ENCODE results near the gene TLR6.
A peak's percentile ranks its signal among the peaks of the same experiment; 100 is the strongest.

TLR6 gene

GRCh38 chr4:38795087-38795486 lies 61.5 kb downstream of the TLR6 start:
- H3K36me3 ChIP-seq = peaks cover 29 to 44% (median 32%) of the 10 kb centered on the region in 3 donors
- no peaks in the 10 kb centered on the region for H3K27me3 ChIP-seq
- no peak overlapping the region for H3K27ac ChIP-seq
- H3K4me1 ChIP-seq = no peaks in the 10 kb centered on the region
- intact Hi-C loops (cut with DNase I; ENCODE audit: low total_unique reads) = no loop called here
- DNase-seq = no peak
- H3K9me3 ChIP-seq = peaks cover 0 to 30% (median 3%) of the 10 kb centered on the region in 3 donors
- TF ChIP-seq CTCF (IDR thresholded peaks at IDR 0.05) = no peak
- no peak overlapping the region for H3K4me3 ChIP-seq

GRCh38 chr4:38794051-38794450 lies 62.6 kb downstream of the TLR6 start:
- H3K27ac ChIP-seq = no peak overlapping the region
- H3K4me3 ChIP-seq = no peak overlapping the region

GRCh38 chr4:38791010-38791409 lies 65.6 kb downstream of the TLR6 start:
- Histone ChIP-seq H3K4me3 (no peak overlapping the region), H3K27ac (no peak overlapping the region), H3K36me3 (peaks cover 0 to 9% (median 0%) of the 10 kb centered on the region in 3 donors), H3K9me3 (no peaks in the 10 kb centered on the region), H3K27me3 (no peaks in the 10 kb centered on the region), H3K4me1 (no peaks in the 10 kb centered on the region)
- TF ChIP-seq CTCF (IDR thresholded peaks at IDR 0.05) = no peak
- intact Hi-C loops (cut with DNase I; ENCODE audit: low total_unique reads) = no loop called here
- DNase-seq = no peak

More at GRCh38 chr4:38794051-38794450, 62.6 kb downstream of the TLR6 start:
- H3K27me3 ChIP-seq = no peaks in the 10 kb centered on the region
- no peak for DNase-seq
- H3K36me3 ChIP-seq = peaks cover 19 to 34% (median 22%) of the 10 kb centered on the region in 3 donors
- H3K9me3 ChIP-seq = peaks cover 0 to 20% (median 3%) of the 10 kb centered on the region in 3 donors
- intact Hi-C loops (cut with DNase I; ENCODE audit: low total_unique reads) = no loop called here
- no peaks in the 10 kb centered on the region for H3K4me1 ChIP-seq
- no peak for TF ChIP-seq CTCF (IDR thresholded peaks at IDR 0.05)

- no peaks in the 10 kb centered on the region for H3K36me3 ChIP-seq
Observed at GRCh38 chr4:38788317-38788716, 68.3 kb downstream of the TLR6 start.

GRCh38 chr4:38787693-38788092 lies 68.9 kb downstream of the TLR6 start:
- Histone ChIP-seq H3K36me3 (no peaks in the 10 kb centered on the region), H3K27ac (no peak overlapping the region), H3K4me1 (no peaks in the 10 kb centered on the region), H3K9me3 (no peaks in the 10 kb centered on the region), H3K27me3 (no peaks in the 10 kb centered on the region), H3K4me3 (no peak overlapping the region)
- DNase-seq = no peak
- TF ChIP-seq CTCF (IDR thresholded peaks at IDR 0.05) = no peak
- intact Hi-C loops (cut with DNase I; ENCODE audit: low total_unique reads) = no loop called here

More at GRCh38 chr4:38788317-38788716, 68.3 kb downstream of the TLR6 start:
- Histone ChIP-seq H3K4me1 (no peaks in the 10 kb centered on the region), H3K27me3 (no peaks in the 10 kb centered on the region), H3K27ac (no peak overlapping the region), H3K4me3 (no peak overlapping the region), H3K9me3 (no peaks in the 10 kb centered on the region)
- no peak for TF ChIP-seq CTCF (IDR thresholded peaks at IDR 0.05)
- intact Hi-C loops (cut with DNase I; ENCODE audit: low total_unique reads) = no loop called here
- no peak for DNase-seq

- H3K4me1 ChIP-seq = no peaks in the 10 kb centered on the region
- no peak for TF ChIP-seq CTCF (IDR thresholded peaks at IDR 0.05)
- intact Hi-C loops (cut with DNase I; ENCODE audit: low total_unique reads) = no loop called here
- no peaks in the 10 kb centered on the region for H3K9me3 ChIP-seq
- H3K36me3 ChIP-seq = no peaks in the 10 kb centered on the region
- DNase-seq = peak in 1 of 2 donors; percentile 63
- H3K4me3 ChIP-seq = no peak overlapping the region
- H3K27me3 ChIP-seq = no peaks in the 10 kb centered on the region
- no peak overlapping the region for H3K27ac ChIP-seq
Observed at GRCh38 chr4:38785901-38786402, 70.7 kb downstream of the TLR6 start.
